Measurements from ENCODE around the gene ORAI2. TPM values are rescaled to one million over a fixed set of nuclear protein-coding genes. Genes with fewer than 3 reads are reported as not detected.
A peak's percentile ranks its signal among the peaks of the same experiment; 100 is the strongest.

Gene ORAI2
- total and polyA plus RNA-seq, 3 experiments from 2014 or later, result 47.7 to 68.9 (median 66.9) TPM

DNA sequence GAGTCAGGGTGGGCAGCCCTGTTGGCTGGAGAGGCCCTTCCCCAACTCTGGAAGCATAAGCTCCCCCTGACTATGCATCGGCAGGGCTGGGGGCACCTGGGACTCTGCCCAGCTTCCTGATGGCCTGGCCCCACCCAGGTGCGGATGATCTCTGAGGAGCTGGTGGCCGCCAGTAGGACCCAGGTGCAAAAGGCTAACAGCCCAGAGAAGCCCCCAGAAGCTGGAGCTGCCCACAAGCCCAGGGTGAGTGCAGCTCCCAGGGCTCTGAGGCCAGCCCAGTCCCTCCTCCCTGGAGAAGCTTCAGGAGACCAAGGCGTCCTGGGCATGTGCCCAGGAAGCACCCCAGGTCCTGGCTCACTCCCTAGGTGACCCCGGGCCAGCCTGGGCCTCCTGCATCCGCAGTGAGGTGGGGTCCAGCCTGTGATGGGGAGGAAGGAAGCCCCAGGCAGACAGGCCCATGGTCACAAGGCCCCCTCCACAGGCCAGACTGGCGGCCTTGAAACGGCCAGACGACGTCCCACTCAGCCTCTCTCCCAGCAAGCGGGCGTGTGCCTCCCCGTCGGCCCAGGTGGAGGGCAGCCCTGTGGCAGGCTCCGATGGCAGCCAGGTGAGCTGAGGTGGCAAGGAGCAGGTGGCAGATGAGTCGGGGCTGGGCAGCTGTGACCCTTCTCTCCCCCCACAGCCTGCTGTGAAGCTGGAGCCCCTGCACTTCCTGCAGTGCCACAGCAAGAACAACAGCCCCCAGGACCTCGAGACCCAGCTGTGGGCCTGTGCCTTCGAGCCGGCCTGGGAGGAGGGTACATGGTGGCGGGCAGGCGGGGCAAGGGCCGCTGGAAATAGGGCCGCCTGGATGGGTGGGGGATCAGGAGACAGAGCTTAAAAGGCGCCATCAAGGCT is 34.5 kb downstream of the ORAI2 start:
- no peak overlapping the region for H3K27ac Mint-ChIP-seq
- DNase-seq, result peak in 1 of 5 donors; percentile 46

DNA sequence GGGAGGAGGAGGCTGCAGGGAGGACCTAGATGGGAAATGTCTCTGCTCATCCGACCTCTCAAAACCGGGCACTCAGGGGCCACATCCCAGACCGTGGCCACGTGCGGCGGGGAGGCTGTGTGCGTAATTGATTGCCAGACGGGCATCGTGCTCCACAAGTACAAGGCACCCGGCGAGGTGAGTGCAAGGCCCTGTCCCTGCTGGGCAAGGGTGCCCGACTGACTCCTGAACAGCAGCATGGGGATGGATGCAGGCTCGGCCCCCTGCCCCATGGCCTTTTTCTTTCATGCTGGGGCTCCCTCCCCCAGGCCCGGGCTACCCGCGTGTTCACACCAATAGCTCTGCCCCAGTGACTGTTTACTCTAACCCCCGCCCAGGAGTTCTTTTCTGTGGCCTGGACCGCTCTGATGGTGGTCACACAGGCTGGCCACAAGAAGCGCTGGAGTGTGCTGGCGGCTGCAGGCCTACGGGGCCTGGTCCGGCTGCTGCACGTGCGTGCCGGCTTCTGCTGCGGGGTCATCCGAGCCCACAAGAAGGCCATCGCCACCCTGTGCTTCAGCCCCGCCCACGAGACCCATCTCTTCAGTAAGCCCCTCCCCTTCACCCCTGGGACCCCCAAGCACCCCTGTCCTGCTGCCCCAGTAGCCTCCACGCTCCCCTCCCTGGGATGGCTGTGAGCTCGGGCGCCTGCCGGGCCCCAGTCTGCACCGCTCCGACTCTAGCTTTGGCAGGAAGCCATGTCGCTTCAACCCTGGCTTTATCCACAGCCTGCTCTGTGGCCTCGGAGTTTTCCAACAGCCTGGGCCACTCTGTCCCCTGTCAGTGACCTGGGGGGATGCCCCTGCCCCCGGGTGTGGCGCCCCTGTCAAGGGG is 35.3 kb downstream of the ORAI2 start:
- DNase-seq, result peak in 1 of 5 donors; percentile 47
- no peaks in the 10 kb centered on the region for H3K9me3 Mint-ChIP-seq
- peaks cover 0 to 37% (median 6%) of the 10 kb centered on the region in 3 donors for H3K36me3 Mint-ChIP-seq
- peak overlapping the region in 1 of 7 donors; percentile 36 for H3K4me3 Mint-ChIP-seq
- CTCF ChIA-PET, result interaction anchor here (1.1 to 3.6 kb wide), 3 partner anchors 16 to 64 kb away, joined by 3 to 19 read pairs (median 4); no protein-coding TSS in a partner anchor
- no peaks in the 10 kb centered on the region for H3K27me3 ChIP-seq (ENCODE audit: insufficient read depth, low read length, poor library complexity, severe bottlenecking)
- no peaks in the 10 kb centered on the region for H3K36me3 ChIP-seq (ENCODE audit: insufficient read depth, low read length)
- H3K27ac Mint-ChIP-seq, result peak overlapping the region in 2 of 8 donors; percentile 20 to 38
- H3K9me3 ChIP-seq (ENCODE audit: low read length), result no peaks in the 10 kb centered on the region
- no peak overlapping the region for H3K27ac ChIP-seq (ENCODE audit: low read depth, low read length)
- POLR2A ChIA-PET, result no interaction called here
- H3K4me1 Mint-ChIP-seq, result peaks cover 23 to 29% (median 27%) of the 10 kb centered on the region in 3 donors
- peaks cover 17% of the 10 kb centered on the region for H3K4me1 ChIP-seq (ENCODE audit: insufficient read depth, low read length)
- H3K4me3 ChIP-seq (ENCODE audit: low read length), result no peak overlapping the region
- peaks cover 0 to 1% of the 10 kb centered on the region in 2 donors for H3K27me3 Mint-ChIP-seq

More for the DNA sequence above, 34.5 kb downstream of the ORAI2 start:
- ChIA-PET CTCF (interaction anchor here (0.9 to 3.6 kb wide), 5 partner anchors 16 to 63 kb away, joined by 3 to 19 read pairs (median 4); no protein-coding TSS in a partner anchor), POLR2A (no interaction called here)
- Mint-ChIP-seq H3K4me3 (no peak overlapping the region), H3K36me3 (peaks cover 0 to 28% (median 3%) of the 10 kb centered on the region in 3 donors), H3K9me3 (no peaks in the 10 kb centered on the region), H3K4me1 (peaks cover 26 to 32% (median 31%) of the 10 kb centered on the region in 3 donors), H3K27me3 (no peaks in the 10 kb centered on the region)
- peaks cover 21% of the 10 kb centered on the region for H3K4me1 ChIP-seq (ENCODE audit: insufficient read depth, low read length)
- no peak overlapping the region for H3K27ac ChIP-seq (ENCODE audit: low read depth, low read length)
- no peaks in the 10 kb centered on the region for H3K9me3 ChIP-seq (ENCODE audit: low read length)
- H3K4me3 ChIP-seq (ENCODE audit: low read length), result no peak overlapping the region
- no peaks in the 10 kb centered on the region for H3K36me3 ChIP-seq (ENCODE audit: insufficient read depth, low read length)
- no peaks in the 10 kb centered on the region for H3K27me3 ChIP-seq (ENCODE audit: insufficient read depth, low read length, poor library complexity, severe bottlenecking)

DNA sequence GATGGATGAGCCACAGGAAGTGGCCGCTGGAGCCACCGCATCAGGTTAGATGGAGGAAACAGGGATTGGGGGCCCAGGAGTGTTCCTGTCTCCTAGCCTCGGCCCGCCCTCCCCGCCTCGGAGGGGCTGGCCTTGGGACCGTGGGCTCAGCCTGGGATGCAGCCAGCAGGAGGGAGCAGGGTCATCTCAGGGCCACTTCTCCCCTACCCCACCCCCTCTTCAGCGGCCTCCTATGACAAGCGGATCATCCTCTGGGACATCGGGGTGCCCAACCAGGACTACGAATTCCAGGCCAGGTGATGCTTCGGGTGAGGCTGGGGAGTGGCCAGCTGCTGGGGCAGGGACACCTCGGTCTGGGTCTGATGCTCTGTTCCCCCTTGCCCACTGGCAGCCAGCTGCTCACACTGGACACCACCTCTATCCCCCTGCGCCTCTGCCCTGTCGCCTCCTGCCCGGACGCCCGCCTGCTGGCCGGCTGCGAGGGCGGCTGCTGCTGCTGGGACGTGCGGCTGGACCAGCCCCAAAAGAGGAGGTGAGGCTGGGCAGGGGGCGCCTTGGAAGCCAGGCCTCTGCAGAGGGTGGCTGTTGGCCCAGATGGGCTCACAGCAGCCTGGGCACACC is 36.1 kb downstream of the ORAI2 start:
- H3K4me1 Mint-ChIP-seq, result peaks cover 17 to 21% (median 21%) of the 10 kb centered on the region in 3 donors
- peak in 1 of 5 donors; percentile 46 for DNase-seq
- no peaks in the 10 kb centered on the region for H3K9me3 ChIP-seq (ENCODE audit: low read length)
- no peak overlapping the region for H3K4me3 ChIP-seq (ENCODE audit: low read length)
- no peak overlapping the region for H3K27ac ChIP-seq (ENCODE audit: low read depth, low read length)
- peaks cover 0 to 1% of the 10 kb centered on the region in 2 donors for H3K27me3 Mint-ChIP-seq
- H3K36me3 Mint-ChIP-seq, result peaks cover 0 to 35% (median 6%) of the 10 kb centered on the region in 3 donors
- H3K27ac Mint-ChIP-seq, result peak overlapping the region in 1 of 8 donors; percentile 20
- H3K4me3 Mint-ChIP-seq, result no peak overlapping the region
- H3K27me3 ChIP-seq (ENCODE audit: insufficient read depth, low read length, poor library complexity, severe bottlenecking), result no peaks in the 10 kb centered on the region
- peaks cover 9% of the 10 kb centered on the region for H3K4me1 ChIP-seq (ENCODE audit: insufficient read depth, low read length)
- POLR2A ChIA-PET, result no interaction called here
- no peaks in the 10 kb centered on the region for H3K36me3 ChIP-seq (ENCODE audit: insufficient read depth, low read length)
- H3K9me3 Mint-ChIP-seq, result no peaks in the 10 kb centered on the region
- CTCF ChIA-PET, result no interaction called here

DNA sequence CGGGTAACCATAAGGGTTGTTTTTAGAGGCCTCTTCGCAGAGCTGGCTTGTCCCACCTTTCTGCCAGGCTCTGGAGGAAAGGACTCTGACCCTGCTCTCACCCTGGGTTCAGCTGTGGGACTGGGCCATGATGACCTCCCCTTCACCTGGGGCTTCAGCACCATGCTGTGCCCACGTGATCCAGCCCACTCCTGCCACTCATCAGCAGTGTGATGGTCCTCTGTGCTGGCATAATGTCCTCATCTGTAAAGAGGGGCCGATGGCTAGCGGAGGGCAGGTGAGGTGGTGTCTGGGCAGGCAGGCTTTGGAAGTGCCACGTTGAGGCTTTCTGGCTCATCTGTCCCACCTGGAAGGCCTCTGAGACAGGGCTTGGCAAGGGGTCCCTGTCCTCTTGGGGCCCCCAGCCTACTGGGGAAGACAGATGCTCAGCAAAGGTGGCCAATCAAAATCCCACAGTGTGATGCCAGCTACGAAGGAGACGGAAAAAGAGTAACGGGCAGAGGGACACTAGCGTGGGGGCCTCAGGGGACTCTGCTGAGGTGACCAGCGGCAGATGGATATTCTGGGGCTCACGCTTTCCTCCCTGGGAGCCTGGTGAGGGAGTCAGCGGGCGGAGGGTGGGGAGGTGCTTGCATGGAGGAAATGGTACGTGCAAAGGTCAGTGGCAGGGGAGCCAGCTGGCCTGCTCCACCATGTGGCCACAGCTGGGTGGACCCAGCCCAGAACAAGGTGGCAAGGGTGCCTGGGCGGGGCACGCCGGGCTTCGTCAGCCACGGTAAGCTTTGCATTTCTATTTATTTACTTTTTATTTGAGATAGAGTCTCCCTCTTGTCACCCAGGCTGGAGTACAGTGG is 36.8 kb downstream of the ORAI2 start:
- H3K27ac Mint-ChIP-seq, result peak overlapping the region in 1 of 8 donors; percentile 87

DNA sequence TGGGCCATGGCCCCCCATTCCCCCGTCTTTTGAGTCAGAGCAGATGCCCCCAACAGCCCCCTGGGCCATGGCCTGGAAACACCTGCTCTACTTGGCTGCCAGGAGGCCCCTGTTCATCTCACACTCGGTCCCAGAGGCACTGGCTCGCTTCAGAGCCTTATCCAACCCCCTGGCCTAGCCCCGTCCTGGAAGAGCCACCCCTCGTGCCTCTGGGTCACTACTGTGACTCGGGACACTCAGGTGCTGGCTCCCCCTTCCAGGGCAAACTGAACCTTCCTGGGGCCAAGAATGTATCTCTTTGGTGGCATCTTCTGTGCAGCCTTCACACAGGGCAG is 38.4 kb downstream of the ORAI2 start:
- H3K9me3 Mint-ChIP-seq, result no peaks in the 10 kb centered on the region
- peaks cover 0 to 1% of the 10 kb centered on the region in 2 donors for H3K27me3 Mint-ChIP-seq
- no peaks in the 10 kb centered on the region for H3K4me1 ChIP-seq (ENCODE audit: insufficient read depth, low read length)
- ChIA-PET CTCF (no interaction called here), POLR2A (no interaction called here)
- H3K9me3 ChIP-seq (ENCODE audit: low read length), result no peaks in the 10 kb centered on the region
- H3K27ac Mint-ChIP-seq, result peak overlapping the region in 1 of 8 donors; percentile 88
- H3K36me3 ChIP-seq (ENCODE audit: insufficient read depth, low read length), result no peaks in the 10 kb centered on the region
- H3K4me1 Mint-ChIP-seq, result peaks cover 4 to 5% (median 5%) of the 10 kb centered on the region in 3 donors
- no peaks in the 10 kb centered on the region for H3K27me3 ChIP-seq (ENCODE audit: insufficient read depth, low read length, poor library complexity, severe bottlenecking)
- no peak overlapping the region for H3K4me3 ChIP-seq (ENCODE audit: low read length)
- DNase-seq, result peak in 1 of 5 donors; percentile 36
- peaks cover 0 to 31% (median 6%) of the 10 kb centered on the region in 3 donors for H3K36me3 Mint-ChIP-seq
- H3K4me3 Mint-ChIP-seq, result no peak overlapping the region
- H3K27ac ChIP-seq (ENCODE audit: low read depth, low read length), result no peak overlapping the region

More for the DNA sequence above, 36.8 kb downstream of the ORAI2 start:
- H3K4me1 Mint-ChIP-seq, result peaks cover 17 to 19% (median 18%) of the 10 kb centered on the region in 3 donors
- peaks cover 9% of the 10 kb centered on the region for H3K4me1 ChIP-seq (ENCODE audit: insufficient read depth, low read length)
- no peaks in the 10 kb centered on the region for H3K9me3 Mint-ChIP-seq
- no peaks in the 10 kb centered on the region for H3K36me3 ChIP-seq (ENCODE audit: insufficient read depth, low read length)
- peaks cover 0 to 1% of the 10 kb centered on the region in 2 donors for H3K27me3 Mint-ChIP-seq
- H3K9me3 ChIP-seq (ENCODE audit: low read length), result no peaks in the 10 kb centered on the region
- H3K27me3 ChIP-seq (ENCODE audit: insufficient read depth, low read length, poor library complexity, severe bottlenecking), result no peaks in the 10 kb centered on the region
- DNase-seq, result peak in 1 of 5 donors; percentile 48
- ChIA-PET POLR2A (no interaction called here), CTCF (no interaction called here)
- H3K27ac ChIP-seq (ENCODE audit: low read depth, low read length), result no peak overlapping the region
- H3K4me3 Mint-ChIP-seq, result peak overlapping the region in 1 of 7 donors; percentile 10
- H3K36me3 Mint-ChIP-seq, result peaks cover 0 to 33% (median 6%) of the 10 kb centered on the region in 3 donors
- no peak overlapping the region for H3K4me3 ChIP-seq (ENCODE audit: low read length)

DNA sequence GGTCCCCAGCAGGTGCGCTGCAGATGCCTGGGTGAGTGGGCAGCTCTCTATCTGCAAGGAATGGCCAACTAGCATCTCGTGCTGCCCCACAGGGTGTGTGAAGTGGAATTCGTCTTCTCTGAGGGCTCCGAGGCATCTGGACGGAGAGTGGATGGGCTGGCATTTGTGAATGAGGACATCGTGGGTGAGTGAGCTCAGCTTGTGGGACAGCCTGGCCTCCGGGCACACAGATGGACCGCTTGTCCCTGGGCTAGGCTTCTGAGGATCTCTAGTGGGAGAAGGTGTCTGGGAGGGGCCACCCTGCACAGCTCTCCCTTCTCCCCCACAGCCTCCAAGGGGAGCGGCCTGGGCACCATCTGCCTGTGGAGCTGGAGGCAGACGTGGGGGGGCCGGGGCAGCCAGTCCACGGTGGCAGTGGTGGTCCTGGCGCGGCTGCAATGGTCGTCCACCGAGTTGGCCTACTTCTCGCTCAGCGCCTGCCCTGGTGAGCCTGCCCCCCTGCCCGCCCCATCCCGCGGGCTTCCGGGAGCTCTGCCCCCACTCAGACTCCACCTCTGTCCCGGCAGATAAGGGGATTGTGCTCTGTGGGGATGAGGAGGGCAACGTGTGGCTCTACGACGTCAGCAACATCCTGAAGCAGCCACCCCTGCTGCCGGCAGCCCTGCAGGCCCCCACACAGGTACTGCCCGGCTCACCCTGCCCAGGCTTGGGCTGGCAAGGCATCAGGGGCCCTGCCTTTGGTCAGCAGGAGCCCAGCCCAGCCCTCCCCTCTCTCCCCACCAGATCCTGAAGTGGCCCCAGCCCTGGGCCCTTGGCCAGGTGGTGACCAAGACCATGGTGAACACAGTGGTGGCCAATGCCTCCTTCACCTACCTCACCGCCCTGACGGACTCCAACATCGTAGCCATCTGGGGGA is 39.0 kb downstream of the ORAI2 start:
- Histone ChIP-seq H3K4me3 (ENCODE audit: low read length) (no peak overlapping the region), H3K4me1 (ENCODE audit: insufficient read depth, low read length) (no peaks in the 10 kb centered on the region), H3K36me3 (ENCODE audit: insufficient read depth, low read length) (no peaks in the 10 kb centered on the region), H3K9me3 (ENCODE audit: low read length) (no peaks in the 10 kb centered on the region), H3K27ac (ENCODE audit: low read depth, low read length) (no peak overlapping the region), H3K27me3 (ENCODE audit: insufficient read depth, low read length, poor library complexity, severe bottlenecking) (no peaks in the 10 kb centered on the region)
- peak in 1 of 5 donors; percentile 46 for DNase-seq
- ChIA-PET CTCF (no interaction called here), POLR2A (no interaction called here)
- peak overlapping the region in 1 of 8 donors; percentile 60 for H3K27ac Mint-ChIP-seq
- H3K4me1 Mint-ChIP-seq, result peaks cover 0 to 3% (median 0%) of the 10 kb centered on the region in 3 donors
- H3K36me3 Mint-ChIP-seq, result peaks cover 0 to 30% (median 6%) of the 10 kb centered on the region in 3 donors
- H3K9me3 Mint-ChIP-seq, result no peaks in the 10 kb centered on the region
- peaks cover 0 to 1% of the 10 kb centered on the region in 2 donors for H3K27me3 Mint-ChIP-seq
- no peak overlapping the region for H3K4me3 Mint-ChIP-seq

Measured in CD8-positive, alpha-beta memory T cell (primary cell).